DOHH2 (cell line): Measurements from ENCODE around the gene NOP56.

Experiments used
- H3F3A ChIP-seq: fragments of 200-600 bp; sonication (generic), shearing (Covaris generic); 2 replicates; pipeline ENCODE4 v1.6.0; 2016; ENCODE audit warnings: antibody characterized with exemption, mild to moderate bottlenecking; ENCODE audit not compliant: control insufficient read depth, insufficient read depth
- H3K27ac ChIP-seq: fragments of 200-600 bp; sonication (generic); 2 replicates; pipeline ENCODE4 v1.5.1; 2014; ENCODE audit warnings: low read depth, mild to moderate bottlenecking, low read length, moderate library complexity
- H3K27me3 ChIP-seq: fragments of 200-600 bp; sonication (generic); 2 replicates; pipeline ENCODE4 v1.6.1; 2014; ENCODE audit warnings: mild to moderate bottlenecking, low read length, mixed read lengths; ENCODE audit not compliant: control insufficient read depth
- H3K36me3 ChIP-seq: fragments of 200-600 bp; sonication (generic); 2 replicates; pipeline ENCODE4 v1.6.1; 2014; ENCODE audit warnings: mild to moderate bottlenecking, low read length, moderate library complexity, mixed read lengths; ENCODE audit not compliant: control insufficient read depth
- H3K4me1 ChIP-seq: fragments of 200-600 bp; sonication (generic); 2 replicates; pipeline ENCODE4 v1.6.1; 2014; ENCODE audit warnings: mild to moderate bottlenecking, low read length, mixed read lengths; ENCODE audit not compliant: control insufficient read depth
- H3K4me2 ChIP-seq: fragments of 200-600 bp; sonication (generic); 2 replicates; pipeline ENCODE4 v1.6.0; 2014; ENCODE audit warnings: mild to moderate bottlenecking, low read length, moderate library complexity
- H3K4me3 ChIP-seq: fragments of 200-600 bp; sonication (generic); 2 replicates; pipeline ENCODE4 v1.5.1; 2014; ENCODE audit warnings: mild to moderate bottlenecking, low read length, mixed read lengths
- H3K79me2 ChIP-seq: fragments of 200-600 bp; sonication (generic); 2 replicates; pipeline ENCODE4 v1.6.1; 2014; ENCODE audit warnings: mild to moderate bottlenecking, low read length, mixed read lengths; ENCODE audit not compliant: control insufficient read depth
- H3K9me2 ChIP-seq: fragments of 200-600 bp; sonication (generic); replicated peaks from 2 replicates; pipeline ENCODE4 v1.6.1; 2014; ENCODE audit warnings: mild to moderate bottlenecking, low read length, mixed read lengths; ENCODE audit not compliant: control insufficient read depth
- H3K9me3 ChIP-seq: fragments of 200-600 bp; sonication (generic); 2 replicates; pipeline ENCODE4 v1.6.1; 2014; ENCODE audit warnings: antibody characterized with exemption, low read length, mixed read lengths; ENCODE audit not compliant: control insufficient read depth, insufficient read depth
- H4K20me1 ChIP-seq: fragments of 200-600 bp; sonication (generic); 2 replicates; pipeline ENCODE4 v1.6.0; 2014; ENCODE audit warnings: low read depth, mild to moderate bottlenecking, antibody characterized with exemption, low read length, moderate library complexity; ENCODE audit not compliant: control insufficient read depth, insufficient read depth
- CTCF ChIP-seq: fragments of 200-600 bp; sonication (generic); IDR thresholded peaks from one replicate; pipeline ENCODE4 v1.5.1; 2014; ENCODE audit warnings: antibody characterized with exemption, mild to moderate bottlenecking, low read depth, low read length; ENCODE audit not compliant: poor library complexity, severe bottlenecking
- EZH2phosphoT487 ChIP-seq: fragments of 200-600 bp; sonication (generic); IDR thresholded peaks from 2 replicates; pipeline ENCODE4 v1.6.1; 2017; ENCODE audit warnings: borderline replicate concordance, mild to moderate bottlenecking, antibody characterized with exemption, low read length, moderate library complexity, mixed read lengths

NOP56 gene

GRCh38 chr20:2654384-2654822 is 2.0 kb downstream of the NOP56 start:
- peak overlapping the region; percentile 99 for H3K4me3 ChIP-seq
- H3K27me3 ChIP-seq, result no peaks in the 10 kb centered on the region
- peak overlapping the region; percentile 92 for H3K4me2 ChIP-seq
- no peak for TF ChIP-seq CTCF
- TF ChIP-seq EZH2phosphoT487, result no peak
- H3K79me2 ChIP-seq, result peaks cover 59% of the 10 kb centered on the region
- peak overlapping the region; percentile 86 for H3K27ac ChIP-seq
- H3F3A ChIP-seq, result peaks cover 71% of the 10 kb centered on the region
- no peaks in the 10 kb centered on the region for H3K9me3 ChIP-seq
- peaks cover 36% of the 10 kb centered on the region for H4K20me1 ChIP-seq
- peaks cover 83% of the 10 kb centered on the region for H3K36me3 ChIP-seq
- peaks cover 27% of the 10 kb centered on the region for H3K4me1 ChIP-seq
- no peaks in the 10 kb centered on the region for H3K9me2 ChIP-seq

DNA sequence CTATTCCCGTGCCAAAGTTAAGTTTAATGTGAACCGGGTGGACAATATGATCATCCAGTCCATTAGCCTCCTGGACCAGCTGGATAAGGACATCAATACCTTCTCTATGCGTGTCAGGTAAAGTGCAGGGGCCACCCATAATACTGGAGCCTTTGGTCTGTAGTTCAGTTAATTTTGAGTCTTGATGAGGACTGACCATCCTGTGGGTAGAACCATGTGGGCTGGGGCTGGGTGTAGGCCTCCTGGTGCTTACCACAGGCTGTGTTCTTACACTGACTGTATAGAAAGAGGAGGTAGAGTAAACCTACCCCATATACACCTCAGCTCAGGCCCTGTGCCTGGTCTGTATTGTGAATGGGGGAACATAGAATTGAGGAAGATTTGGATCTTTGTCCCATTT is 2.4 kb downstream of the NOP56 start:
- Histone ChIP-seq H3K27ac (no peak overlapping the region), H3K9me2 (no peaks in the 10 kb centered on the region), H3F3A (peaks cover 75% of the 10 kb centered on the region), H3K36me3 (peaks cover 84% of the 10 kb centered on the region), H3K9me3 (no peaks in the 10 kb centered on the region), H4K20me1 (peaks cover 36% of the 10 kb centered on the region), H3K4me3 (peak overlapping the region; percentile 99), H3K4me2 (peak overlapping the region; percentile 92), H3K4me1 (peaks cover 26% of the 10 kb centered on the region), H3K27me3 (no peaks in the 10 kb centered on the region), H3K79me2 (peaks cover 59% of the 10 kb centered on the region)
- TF ChIP-seq EZH2phosphoT487, result no peak
- no peak for TF ChIP-seq CTCF

- H3F3A ChIP-seq, result peaks cover 79% of the 10 kb centered on the region
- no peak overlapping the region for H3K4me3 ChIP-seq
- peaks cover 20% of the 10 kb centered on the region for H3K4me1 ChIP-seq
- H3K9me2 ChIP-seq, result no peaks in the 10 kb centered on the region
- H3K79me2 ChIP-seq, result peaks cover 52% of the 10 kb centered on the region
- H4K20me1 ChIP-seq, result peaks cover 36% of the 10 kb centered on the region
- no peak for TF ChIP-seq CTCF
- TF ChIP-seq EZH2phosphoT487, result no peak
- no peaks in the 10 kb centered on the region for H3K9me3 ChIP-seq
- H3K36me3 ChIP-seq, result peaks cover 85% of the 10 kb centered on the region
- no peaks in the 10 kb centered on the region for H3K27me3 ChIP-seq
- H3K4me2 ChIP-seq, result peak overlapping the region; percentile 92; the same call in 1 of the 2 replicates
- H3K27ac ChIP-seq, result no peak overlapping the region
These were observed 3.1 kb downstream of the NOP56 start for GRCh38 chr20:2655331-2656116.
